ENCODE measurements around the gene SLC25A3.

The SLC25A3 gene

GRCh38 chr12:98601924-98602323 is 8.4 kb downstream of the SLC25A3 start:
- no peaks in the 10 kb centered on the region for H3K27me3 ChIP-seq
- peaks cover 72% of the 10 kb centered on the region for H3K36me3 ChIP-seq
- TF ChIP-seq CTCF (IDR thresholded peaks at IDR 0.05; ENCODE audit: low read depth, low read length) = no peak
- no peaks in the 10 kb centered on the region for H3K9me3 ChIP-seq
- no peak overlapping the region for H3K4me3 ChIP-seq (ENCODE audit: low read depth, low read length)
- no peak for DNase-seq
- H3K4me1 ChIP-seq = no peaks in the 10 kb centered on the region

DNA sequence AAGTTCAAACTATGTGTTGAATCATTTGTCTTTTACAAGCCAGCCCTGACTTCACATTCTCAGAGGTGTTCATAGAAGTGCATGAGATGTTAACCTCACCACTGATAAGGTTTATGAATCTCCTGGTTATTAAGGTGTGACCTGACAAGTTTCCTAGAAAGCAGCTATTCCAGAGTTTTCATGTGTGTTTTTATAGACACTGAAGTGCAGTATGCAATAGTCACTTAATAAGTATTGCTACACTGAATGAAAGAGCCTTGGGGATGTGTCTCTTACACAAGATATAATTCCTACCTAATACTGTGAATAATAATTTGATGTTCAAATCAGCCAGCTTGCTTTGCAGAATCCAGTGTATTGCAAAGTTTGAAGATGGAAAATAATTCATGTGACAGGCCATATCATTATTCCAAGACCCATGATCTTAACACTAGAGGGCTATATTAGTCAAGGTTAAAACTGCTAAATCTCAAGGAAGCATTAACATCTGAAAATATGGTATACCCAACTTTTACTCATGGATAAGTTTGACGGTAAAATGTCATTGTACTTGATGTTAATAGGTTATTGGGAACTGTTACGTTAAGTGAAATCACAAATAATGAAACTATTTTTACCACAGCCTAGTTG is 13.0 kb downstream of the SLC25A3 start:
- TF ChIP-seq CTCF (IDR thresholded peaks at IDR 0.05; ENCODE audit: low read depth, low read length) = no peak
- H3K27me3 ChIP-seq = no peaks in the 10 kb centered on the region
- DNase-seq = no peak
- no peak overlapping the region for H3K4me3 ChIP-seq (ENCODE audit: low read depth, low read length)
- H3K9me3 ChIP-seq = no peaks in the 10 kb centered on the region
- H3K4me1 ChIP-seq = no peaks in the 10 kb centered on the region
- H3K36me3 ChIP-seq = peaks cover 28% of the 10 kb centered on the region

- H3K9me3 ChIP-seq = no peaks in the 10 kb centered on the region
- no peaks in the 10 kb centered on the region for H3K36me3 ChIP-seq
- H3K4me3 ChIP-seq (ENCODE audit: low read depth, low read length) = no peak overlapping the region
- no peak for TF ChIP-seq CTCF (IDR thresholded peaks at IDR 0.05; ENCODE audit: low read depth, low read length)
- H3K4me1 ChIP-seq = no peaks in the 10 kb centered on the region
- no peak for DNase-seq
- H3K27me3 ChIP-seq = no peaks in the 10 kb centered on the region
Observed at GRCh38 chr12:98610596-98610995, 17.1 kb downstream of the SLC25A3 start.

DNA sequence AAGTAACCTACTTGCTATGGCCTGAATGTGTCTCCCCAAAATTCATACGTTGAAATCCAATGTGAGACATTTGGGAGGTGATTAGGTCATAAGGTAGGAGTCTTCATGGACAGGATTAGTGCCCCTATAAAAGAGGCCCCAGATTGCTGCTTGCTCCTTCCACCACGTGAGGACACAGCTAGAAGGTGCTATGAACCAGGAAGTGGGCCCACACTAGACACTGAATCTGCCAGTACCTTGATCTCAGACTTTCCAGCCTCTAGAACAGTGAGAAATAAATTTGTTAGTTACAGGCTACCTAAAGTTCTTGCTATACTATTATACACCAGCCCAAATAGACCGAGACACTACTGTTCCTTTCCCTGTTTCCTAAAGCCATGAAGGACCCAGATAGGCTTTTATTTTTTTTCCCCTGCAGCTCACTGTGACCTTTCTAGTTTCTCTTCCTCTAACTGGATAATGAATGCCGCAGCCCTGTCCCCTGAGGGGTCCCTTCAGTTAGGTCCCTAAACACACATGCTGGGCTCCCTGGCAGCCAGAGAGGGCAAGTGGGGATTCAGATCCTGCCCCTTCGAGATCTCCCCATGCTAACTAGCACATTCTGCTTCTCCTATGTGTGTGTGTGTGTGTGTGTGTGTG is 19.3 kb downstream of the SLC25A3 start:
- no peak for TF ChIP-seq CTCF (IDR thresholded peaks at IDR 0.05; ENCODE audit: low read depth, low read length)
- Histone ChIP-seq H3K4me3 (ENCODE audit: low read depth, low read length) (no peak overlapping the region), H3K36me3 (no peaks in the 10 kb centered on the region), H3K9me3 (no peaks in the 10 kb centered on the region), H3K27me3 (no peaks in the 10 kb centered on the region), H3K4me1 (no peaks in the 10 kb centered on the region)
- DNase-seq = no peak

DNA sequence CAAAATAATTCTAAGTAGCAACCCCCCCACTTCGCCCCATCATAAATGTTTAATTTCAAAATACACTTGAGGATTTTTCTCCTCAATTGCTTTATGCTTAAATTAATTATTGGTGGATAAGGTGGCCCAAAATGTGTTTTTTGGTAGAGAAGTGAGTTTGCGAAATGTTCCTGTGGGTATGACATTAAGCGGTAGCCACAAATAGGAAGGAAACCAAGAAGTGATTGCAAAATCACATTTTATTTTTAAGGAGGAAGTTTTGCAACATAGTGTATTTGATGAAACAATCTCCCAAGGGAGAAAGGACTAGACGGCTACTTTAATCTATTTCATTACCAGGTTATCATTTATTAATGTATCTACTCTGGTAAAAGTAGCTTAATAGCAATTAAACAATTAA is 25.5 kb downstream of the SLC25A3 start:
- no peak for DNase-seq
- TF ChIP-seq CTCF (IDR thresholded peaks at IDR 0.05; ENCODE audit: low read depth, low read length) = no peak

GRCh38 chr12:98635657-98636323 is 42.3 kb downstream of the SLC25A3 start:
- no peak for DNase-seq
- TF ChIP-seq CTCF (IDR thresholded peaks at IDR 0.05; ENCODE audit: low read depth, low read length) = no peak
- no peaks in the 10 kb centered on the region for H3K4me1 ChIP-seq
- no peak overlapping the region for H3K4me3 ChIP-seq (ENCODE audit: low read depth, low read length)
- no peaks in the 10 kb centered on the region; the same call in 1 of the 2 replicates for H3K36me3 ChIP-seq
- no peaks in the 10 kb centered on the region for H3K27me3 ChIP-seq
- H3K9me3 ChIP-seq = no peaks in the 10 kb centered on the region

More for the DNA sequence above, 25.5 kb downstream of the SLC25A3 start:
- Histone ChIP-seq H3K27me3 (no peaks in the 10 kb centered on the region), H3K36me3 (no peaks in the 10 kb centered on the region), H3K4me1 (no peaks in the 10 kb centered on the region), H3K4me3 (ENCODE audit: low read depth, low read length) (no peak overlapping the region), H3K9me3 (no peaks in the 10 kb centered on the region)

All from BE2C (cell line).